Fibroblast of lung (primary cell): ENCODE data around the gene TTI1.

Source experiments
- EZH2 ChIP-seq: IDR thresholded peaks from 2 replicates; pipeline ENCODE4 v1.5.1; 2012; ENCODE audit warnings: low read length, control low read depth, mild to moderate bottlenecking; ENCODE audit errors: missing control alignments
- TF ChIP-seq, protein P1 (sequence below), 2 donors: IDR thresholded peaks in 1 of 2; conservative IDR thresholded peaks in 1 of 2; 1 replicate in 1 of 2; 2 replicates in 1 of 2; pipeline ENCODE4 v1.5.1; 2011 to 2012; ENCODE audit warnings: low read length in 2 of 2, control low read depth in 1 of 2, inconsistent platforms in 1 of 2, low read depth in 1 of 2, mild to moderate bottlenecking in 1 of 2

GRCh38 chr20:38001173-38001875 lies 31.9 kb downstream of the TTI1 start:
- TF ChIP-seq, protein P1, sequence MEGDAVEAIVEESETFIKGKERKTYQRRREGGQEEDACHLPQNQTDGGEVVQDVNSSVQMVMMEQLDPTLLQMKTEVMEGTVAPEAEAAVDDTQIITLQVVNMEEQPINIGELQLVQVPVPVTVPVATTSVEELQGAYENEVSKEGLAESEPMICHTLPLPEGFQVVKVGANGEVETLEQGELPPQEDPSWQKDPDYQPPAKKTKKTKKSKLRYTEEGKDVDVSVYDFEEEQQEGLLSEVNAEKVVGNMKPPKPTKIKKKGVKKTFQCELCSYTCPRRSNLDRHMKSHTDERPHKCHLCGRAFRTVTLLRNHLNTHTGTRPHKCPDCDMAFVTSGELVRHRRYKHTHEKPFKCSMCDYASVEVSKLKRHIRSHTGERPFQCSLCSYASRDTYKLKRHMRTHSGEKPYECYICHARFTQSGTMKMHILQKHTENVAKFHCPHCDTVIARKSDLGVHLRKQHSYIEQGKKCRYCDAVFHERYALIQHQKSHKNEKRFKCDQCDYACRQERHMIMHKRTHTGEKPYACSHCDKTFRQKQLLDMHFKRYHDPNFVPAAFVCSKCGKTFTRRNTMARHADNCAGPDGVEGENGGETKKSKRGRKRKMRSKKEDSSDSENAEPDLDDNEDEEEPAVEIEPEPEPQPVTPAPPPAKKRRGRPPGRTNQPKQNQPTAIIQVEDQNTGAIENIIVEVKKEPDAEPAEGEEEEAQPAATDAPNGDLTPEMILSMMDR (conservative IDR thresholded peaks at IDR 0.05 in 1 of 2, IDR thresholded peaks at IDR 0.05 in 1 of 2; ENCODE audit: low read depth in 1 of 2, low read length in 2 of 2) = no peak
- TF ChIP-seq EZH2 = no peak
